MG63 (cell line): ENCODE results near the gene STX10. TPM values are rescaled to one million over a fixed set of nuclear protein-coding genes. Genes with fewer than 3 reads are reported as not detected.

ENCODE experiments used
- DNase-seq: peaks from one replicate; pipeline ENCODE4 v3.0.0-alpha.2; 2020
- H3K27me3 ChIP-seq: fragments of 250-450 bp; sonication (Bioruptor Pico); 2 replicates; pipeline ENCODE4 v1.5.1; 2020; ENCODE audit warnings: mild to moderate bottlenecking, moderate library complexity
- H3K36me3 ChIP-seq: fragments of 250-450 bp; sonication (Bioruptor Pico); 2 replicates; pipeline ENCODE4 v1.5.1; 2020; ENCODE audit warnings: mild to moderate bottlenecking, moderate library complexity
- H3K4me3 ChIP-seq: fragments of 250-450 bp; sonication (Bioruptor Pico); 2 replicates; pipeline ENCODE4 v1.5.1; 2020; ENCODE audit warnings: mild to moderate bottlenecking, moderate library complexity
- H3K9me3 ChIP-seq: fragments of 250-450 bp; sonication (Bioruptor Pico); 2 replicates; pipeline ENCODE4 v1.5.1; 2020; ENCODE audit warnings: mild to moderate bottlenecking, moderate library complexity
- total RNA-seq: library from RNA; depleted of rRNA; stranded (reverse); fragments of >200 nt; shearing (Covaris generic); gene quantifications from 2 replicates; pipeline ENCODE4 v1.2.3, GENCODE V29; 2014; ENCODE audit warnings: low replicate concordance

STX10 gene
- total RNA-seq, 1 experiment from 2014 or later, result 371 TPM

- H3K9me3 ChIP-seq, result no peaks in the 10 kb centered on the region
- no peaks in the 10 kb centered on the region for H3K27me3 ChIP-seq
- no peak for DNase-seq
- peaks cover 92% of the 10 kb centered on the region for H3K36me3 ChIP-seq
- H3K4me3 ChIP-seq, result no peak overlapping the region
These were observed 17.5 kb downstream of the STX10 start for GRCh38 chr19:13132471-13133180.

GRCh38 chr19:13130886-13131490 lies 19.2 kb downstream of the STX10 start:
- Histone ChIP-seq H3K36me3 (peaks cover 89% of the 10 kb centered on the region), H3K4me3 (no peak overlapping the region), H3K9me3 (no peaks in the 10 kb centered on the region), H3K27me3 (no peaks in the 10 kb centered on the region)
- no peak for DNase-seq

GRCh38 chr19:13129384-13129783 lies 20.8 kb downstream of the STX10 start:
- peaks cover 87% of the 10 kb centered on the region for H3K36me3 ChIP-seq
- H3K9me3 ChIP-seq, result no peaks in the 10 kb centered on the region
- H3K27me3 ChIP-seq, result no peaks in the 10 kb centered on the region
- DNase-seq, result no peak
- H3K4me3 ChIP-seq, result no peak overlapping the region

GRCh38 chr19:13128583-13128982 lies 21.6 kb downstream of the STX10 start:
- Histone ChIP-seq H3K36me3 (peaks cover 87% of the 10 kb centered on the region), H3K27me3 (no peaks in the 10 kb centered on the region), H3K4me3 (no peak overlapping the region), H3K9me3 (no peaks in the 10 kb centered on the region)
- no peak for DNase-seq

- DNase-seq, result no peak
- no peak overlapping the region for H3K4me3 ChIP-seq
- peaks cover 90% of the 10 kb centered on the region for H3K36me3 ChIP-seq
- no peaks in the 10 kb centered on the region for H3K27me3 ChIP-seq
- no peaks in the 10 kb centered on the region for H3K9me3 ChIP-seq
These were observed 22.2 kb downstream of the STX10 start for GRCh38 chr19:13127811-13128575.

- H3K9me3 ChIP-seq, result no peaks in the 10 kb centered on the region
- H3K27me3 ChIP-seq, result no peaks in the 10 kb centered on the region
- peak; percentile 64 for DNase-seq
- H3K36me3 ChIP-seq, result peaks cover 93% of the 10 kb centered on the region
- no peak overlapping the region for H3K4me3 ChIP-seq
These were observed 23.1 kb downstream of the STX10 start for GRCh38 chr19:13127051-13127450.

- no peak for DNase-seq
- Histone ChIP-seq H3K4me3 (no peak overlapping the region), H3K9me3 (no peaks in the 10 kb centered on the region), H3K27me3 (no peaks in the 10 kb centered on the region), H3K36me3 (peaks cover 86% of the 10 kb centered on the region)
These were observed 26.9 kb downstream of the STX10 start for GRCh38 chr19:13122980-13123957.

- H3K9me3 ChIP-seq, result no peaks in the 10 kb centered on the region
- no peak for DNase-seq
- H3K4me3 ChIP-seq, result no peak overlapping the region
- no peaks in the 10 kb centered on the region for H3K27me3 ChIP-seq
- H3K36me3 ChIP-seq, result peaks cover 77% of the 10 kb centered on the region
These were observed 27.8 kb downstream of the STX10 start for GRCh38 chr19:13122275-13122878.

- Histone ChIP-seq H3K36me3 (peaks cover 74% of the 10 kb centered on the region), H3K4me3 (no peak overlapping the region), H3K27me3 (no peaks in the 10 kb centered on the region), H3K9me3 (no peaks in the 10 kb centered on the region)
- no peak for DNase-seq
These were observed 28.5 kb downstream of the STX10 start for GRCh38 chr19:13121551-13122274.

GRCh38 chr19:13120817-13121216 lies 29.4 kb downstream of the STX10 start:
- no peak overlapping the region for H3K4me3 ChIP-seq
- H3K36me3 ChIP-seq, result peaks cover 71% of the 10 kb centered on the region
- H3K27me3 ChIP-seq, result no peaks in the 10 kb centered on the region
- DNase-seq, result no peak
- no peaks in the 10 kb centered on the region for H3K9me3 ChIP-seq

GRCh38 chr19:13120031-13120430 lies 30.1 kb downstream of the STX10 start:
- peak overlapping the region; percentile 97 for H3K4me3 ChIP-seq
- no peak for DNase-seq
- peaks cover 70% of the 10 kb centered on the region for H3K36me3 ChIP-seq
- no peaks in the 10 kb centered on the region for H3K9me3 ChIP-seq
- no peaks in the 10 kb centered on the region for H3K27me3 ChIP-seq

- no peaks in the 10 kb centered on the region for H3K27me3 ChIP-seq
- H3K4me3 ChIP-seq, result peak overlapping the region; percentile 97
- H3K9me3 ChIP-seq, result no peaks in the 10 kb centered on the region
- no peak for DNase-seq
- H3K36me3 ChIP-seq, result peaks cover 70% of the 10 kb centered on the region
These were observed 30.5 kb downstream of the STX10 start for GRCh38 chr19:13119627-13120026.

GRCh38 chr19:13118424-13119193 lies 31.6 kb downstream of the STX10 start:
- H3K27me3 ChIP-seq, result no peaks in the 10 kb centered on the region
- DNase-seq, result peak; percentile 85
- peaks cover 70% of the 10 kb centered on the region for H3K36me3 ChIP-seq
- H3K4me3 ChIP-seq, result peak overlapping the region; percentile 97
- H3K9me3 ChIP-seq, result no peaks in the 10 kb centered on the region

GRCh38 chr19:13117772-13118423 lies 32.3 kb downstream of the STX10 start, which contains the start of gene NACC1:
Gene NACC1 (plus strand): TSS chr19:13118264. CDS start chr19:13135208, 16,944 bp downstream.
- Histone ChIP-seq H3K9me3 (no peaks in the 10 kb centered on the region), H3K36me3 (peaks cover 70% of the 10 kb centered on the region), H3K4me3 (peak within 1 kb of the TSS; percentile 97), H3K27me3 (no peaks in the 10 kb centered on the region)
- DNase-seq, result peak; percentile 98
